ENCODE data around the gene DUSP11.

DUSP11 gene

GRCh38 chr2:73716543-73717250 lies 63.2 kb downstream of the DUSP11 start:
- Histone ChIP-seq H3K27ac (ENCODE audit: low read depth, low read length) (no peak overlapping the region), H2AFZ (ENCODE audit: low read depth, low read length, severe bottlenecking) (no peak overlapping the region), H4K20me1 (ENCODE audit: low read depth, low read length) (no peaks in the 10 kb centered on the region), H3K27me3 (ENCODE audit: low read length) (peaks cover 3% of the 10 kb centered on the region; the same call in 1 of the 2 replicates), H3K36me3 (ENCODE audit: low read length) (no peaks in the 10 kb centered on the region), H3K79me2 (ENCODE audit: insufficient read depth, low read length) (no peaks in the 10 kb centered on the region), H3K9me2 (replicated peaks; ENCODE audit: insufficient read depth, low read length) (no peaks in the 10 kb centered on the region), H3K4me2 (ENCODE audit: low read depth, low read length, poor library complexity, severe bottlenecking) (no peak overlapping the region), H3K9me3 (ENCODE audit: insufficient read depth, low read length) (no peaks in the 10 kb centered on the region), H3F3A (ENCODE audit: insufficient read depth) (no peaks in the 10 kb centered on the region), H3K9ac (ENCODE audit: low read length) (no peak overlapping the region), H3K4me3 (ENCODE audit: insufficient read depth, low read length, poor library complexity, severe bottlenecking) (no peak overlapping the region)
- TF ChIP-seq CTCF (IDR thresholded peaks at IDR 0.05; ENCODE audit: insufficient read depth, low read length, poor library complexity, severe bottlenecking) = no peak
- no peak for TF ChIP-seq EZH2phosphoT487 (conservative IDR thresholded peaks at IDR 0.05; ENCODE audit: low read length)

GRCh38 chr2:73714091-73714490 lies 65.8 kb downstream of the DUSP11 start:
- Histone ChIP-seq H3K27me3 (ENCODE audit: low read length) (peaks cover 3% of the 10 kb centered on the region; the same call in 1 of the 2 replicates), H2AFZ (ENCODE audit: low read depth, low read length, severe bottlenecking) (no peak overlapping the region), H3K9me3 (ENCODE audit: insufficient read depth, low read length) (no peaks in the 10 kb centered on the region), H3K27ac (ENCODE audit: low read depth, low read length) (no peak overlapping the region), H3K79me2 (ENCODE audit: insufficient read depth, low read length) (no peaks in the 10 kb centered on the region), H3K4me3 (ENCODE audit: insufficient read depth, low read length, poor library complexity, severe bottlenecking) (no peak overlapping the region), H3F3A (ENCODE audit: insufficient read depth) (no peaks in the 10 kb centered on the region), H4K20me1 (ENCODE audit: low read depth, low read length) (no peaks in the 10 kb centered on the region), H3K9me2 (replicated peaks; ENCODE audit: insufficient read depth, low read length) (no peaks in the 10 kb centered on the region), H3K36me3 (ENCODE audit: low read length) (no peaks in the 10 kb centered on the region), H3K9ac (ENCODE audit: low read length) (no peak overlapping the region), H3K4me2 (ENCODE audit: low read depth, low read length, poor library complexity, severe bottlenecking) (no peak overlapping the region)
- TF ChIP-seq EZH2phosphoT487 (conservative IDR thresholded peaks at IDR 0.05; ENCODE audit: low read length) (no peak), CTCF (IDR thresholded peaks at IDR 0.05; ENCODE audit: insufficient read depth, low read length, poor library complexity, severe bottlenecking) (no peak)
